Endothelial cell of umbilical vein (primary cell): ENCODE data around the gene PARN. TPM values are rescaled to one million over a fixed set of nuclear protein-coding genes. Genes with fewer than 3 reads are reported as not detected.

Experiments used
- BruUV-seq: library from RNA; stranded (reverse); fragments of 400-500 nt; replicated peaks from 2 replicates; lab custom pipeline; 2021; lab: Mats Ljungman, UMichigan
- CTCF ChIA-PET: fragments of 300-600, 350-600 bp; sonication (Branson Sonifier 250); formaldehyde crosslinking; loops from one replicate; lab custom pipeline; 2021; ENCODE audit warnings: antibody characterized with exemption, inconsistent platforms; lab: Charles Lee
- POLR2A ChIA-PET: fragments of 300-600, 350-600 bp; sonication (Branson Sonifier 250); formaldehyde crosslinking; loops from one replicate; lab custom pipeline; 2021; ENCODE audit warnings: antibody characterized with exemption, inconsistent platforms; lab: Charles Lee
- DNase-seq: peaks from one replicate; pipeline ENCODE4 v3.0.0-alpha.2; 2011; ENCODE audit warnings: low read depth, low spot score
- FAIRE-seq: peaks from 2 replicates; lab custom pipeline; 2011; peaks lifted over from hg19 to GRCh38; lab: Jason Lieb, UNC
- H2AFZ ChIP-seq: 2 replicates; pipeline ENCODE4 v1.6.0; 2012; ENCODE audit warnings: low read depth, low read length, control low read depth, inconsistent platforms
- H3K27ac ChIP-seq: 2 replicates; pipeline ENCODE4 v1.5.1; 2011; ENCODE audit warnings: low read depth, mild to moderate bottlenecking, control low read depth, low read length, moderate library complexity; ENCODE audit not compliant: insufficient read depth
- H3K27me3 ChIP-seq, 2 experiments: 2 replicates each; pipeline versions ENCODE4 v1.6.0 to v1.6.1; 2011; ENCODE audit warnings: low read length in 2 of 2, mixed read lengths in 1 of 2; ENCODE audit not compliant: control insufficient read depth in 2 of 2, insufficient read depth in 2 of 2
- H3K36me3 ChIP-seq, 2 experiments: 2 replicates in 1 of 2; 3 replicates in 1 of 2; pipeline ENCODE4 v1.5.1; 2011; ENCODE audit warnings: low read length in 2 of 2, mild to moderate bottlenecking in 1 of 2, moderate library complexity in 1 of 2; ENCODE audit not compliant: control insufficient read depth in 2 of 2, insufficient read depth in 2 of 2; ENCODE audit errors: extremely low read depth in 1 of 2
- H3K4me1 ChIP-seq: 3 replicates; pipeline ENCODE4 v1.5.1; 2011; ENCODE audit warnings: mild to moderate bottlenecking, low read length; ENCODE audit not compliant: control insufficient read depth, insufficient read depth; ENCODE audit errors: extremely low read depth
- H3K4me2 ChIP-seq: 2 replicates; pipeline ENCODE4 v1.6.1; 2011; ENCODE audit warnings: low read length, control low read depth, mixed read lengths; ENCODE audit not compliant: insufficient read depth
- H3K4me3 ChIP-seq, 3 experiments: fragments of 200-600 bp in 1 of 3; sonication (generic), shearing (Covaris generic) in 1 of 3; replicated peaks in 1 of 3; 2 replicates each; pipeline ENCODE4 v1.5.1; 2011 to 2016; ENCODE audit warnings: control low read depth in 3 of 3, low read length in 3 of 3, mild to moderate bottlenecking in 2 of 3, inconsistent platforms in 1 of 3, low read depth in 1 of 3, moderate library complexity in 1 of 3; ENCODE audit not compliant: insufficient read depth in 1 of 3
- H3K79me2 ChIP-seq: 2 replicates; pipeline ENCODE4 v1.6.0; 2012; ENCODE audit warnings: low read length, inconsistent platforms; ENCODE audit not compliant: control insufficient read depth, insufficient read depth
- H3K9ac ChIP-seq: replicated peaks from 2 replicates; pipeline ENCODE3; 2011; ENCODE audit warnings: low read length, control low read depth; ENCODE audit not compliant: insufficient read depth; ENCODE audit errors: extremely low read depth
- H3K9me1 ChIP-seq: replicated peaks from 3 replicates; pipeline ENCODE4 v1.6.0; 2011; ENCODE audit warnings: mild to moderate bottlenecking, low read length; ENCODE audit not compliant: control insufficient read depth, insufficient read depth; ENCODE audit errors: extremely low read depth
- H3K9me3 ChIP-seq: replicated peaks from 2 replicates; pipeline ENCODE4 v1.5.1; 2012; ENCODE audit warnings: low read length, inconsistent platforms; ENCODE audit not compliant: control insufficient read depth, insufficient read depth
- H4K20me1 ChIP-seq: replicated peaks from 2 replicates; pipeline ENCODE3; 2011; ENCODE audit warnings: mild to moderate bottlenecking, low read length; ENCODE audit not compliant: control insufficient read depth, insufficient read depth; ENCODE audit errors: extremely low read depth
- CTCF ChIP-seq, 2 donors: IDR thresholded peaks; 1 replicate in 1 of 2; 2 replicates in 1 of 2; pipeline ENCODE4 v1.5.1; 2011; ENCODE audit warnings: low read length in 2 of 2, mild to moderate bottlenecking in 2 of 2, moderate library complexity in 2 of 2, control low read depth in 1 of 2, inconsistent platforms in 1 of 2, low read depth in 1 of 2; ENCODE audit not compliant: insufficient read depth in 1 of 2; ENCODE audit errors: extremely low read depth in 1 of 2
- EZH2 ChIP-seq: IDR thresholded peaks from 2 replicates; pipeline ENCODE4 v1.6.1; 2012; ENCODE audit warnings: borderline replicate concordance, low read depth, mild to moderate bottlenecking, moderate library complexity, low read length, inconsistent platforms; ENCODE audit not compliant: severe bottlenecking
- FOS ChIP-seq: IDR thresholded peaks from 2 replicates; pipeline ENCODE4 v1.6.1; 2011; ENCODE audit warnings: mild to moderate bottlenecking, low read length, moderate library complexity, borderline replicate concordance; ENCODE audit not compliant: insufficient read depth
- GATA2 ChIP-seq: IDR thresholded peaks from 2 replicates; pipeline ENCODE4 v1.7.0; 2011; ENCODE audit warnings: low read depth, mild to moderate bottlenecking, moderate library complexity, mixed read lengths, low read length; ENCODE audit not compliant: insufficient read length, insufficient read depth
- JUN ChIP-seq: IDR thresholded peaks from 2 replicates; pipeline ENCODE4 v1.6.1; 2011; ENCODE audit warnings: borderline replicate concordance, low read depth; ENCODE audit not compliant: insufficient read length, insufficient read depth
- MAX ChIP-seq: IDR thresholded peaks from 2 replicates; pipeline ENCODE4 v1.6.1; 2011; ENCODE audit not compliant: insufficient read depth, insufficient read length
- MYC ChIP-seq: IDR thresholded peaks from one replicate; pipeline ENCODE4 v1.6.1; 2011; ENCODE audit warnings: mild to moderate bottlenecking, low read depth, low read length
- POLR2A ChIP-seq: IDR thresholded peaks from 2 replicates; pipeline ENCODE4 v1.6.1; 2012; ENCODE audit warnings: low read depth, mild to moderate bottlenecking, control low read depth, low read length
- POLR2AphosphoS5 ChIP-seq: IDR thresholded peaks from 2 replicates; pipeline ENCODE4 v1.6.1; 2012; ENCODE audit warnings: low read depth, mild to moderate bottlenecking, control low read depth, low read length, moderate library complexity; ENCODE audit not compliant: insufficient read depth
- dilution Hi-C: fragments of 300-500 bp; cut with MboI; formaldehyde crosslinking; loops from one replicate; pipeline ENCODE4 v1.15.0; 2019; ENCODE audit warnings: low sequenced_read_pairs; ENCODE audit not compliant: extremely low pct_ligation_motif_present
- intact Hi-C: fragments of 100-400 bp; cut with micrococcal nuclease; formaldehyde crosslinking; loops from one replicate; pipeline ENCODE4 v1.10.0; 2022
- polyA plus RNA-seq, 4 experiments: library from polyadenylated mRNA; depleted of rRNA in 3 of 4; stranded (reverse) in 3 of 4; unstranded in 1 of 4; fragments of >200 nt; gene quantifications; 2 replicates each; pipeline versions ENCODE4 v1.2.1 to v1.2.3, GENCODE V29; 2011 to 2012; ENCODE audit warnings: missing spikeins in 1 of 4
- total RNA-seq: library from RNA; stranded (reverse); gene quantifications from 2 replicates; pipeline ENCODE4 v1.2.3, GENCODE V29; 2021

Gene PARN
- total and polyA plus RNA-seq, 2 donors (not counting 3 experiments of a cell fraction or from before 2014, with no cell fraction given): 16.9 to 24.6 TPM

GRCh38 chr16:14458576-14458975, 171.5 kb downstream of the PARN start:
- intact Hi-C loops: no loop called here
- CTCF ChIA-PET: interaction anchor here (0.8 to 1.2 kb wide), 3 partner anchors 9 to 89 kb away, joined by 3 to 4 read pairs (median 3); no protein-coding TSS in a partner anchor
- no peaks in the 10 kb centered on the region for H3K9me3 ChIP-seq
- no peak for FAIRE-seq
- H3K27me3 ChIP-seq: no peaks in the 10 kb centered on the region
- no peaks in the 10 kb centered on the region for H3K36me3 ChIP-seq
- H3K9ac ChIP-seq: no peak overlapping the region
- no peak overlapping the region for H3K4me2 ChIP-seq
- dilution Hi-C loops: no loop called here
- TF ChIP-seq JUN (no peak), FOS (no peak), EZH2 (no peak), GATA2 (no peak), POLR2A (no peak), POLR2AphosphoS5 (no peak), MYC (no peak), MAX (no peak), CTCF (IDR thresholded peaks at IDR 0.05; ENCODE audit: extremely low read depth in 1 of 2, insufficient read depth in 1 of 2, low read depth in 1 of 2, low read length in 2 of 2) (no peak)
- no peak overlapping the region for H2AFZ ChIP-seq
- POLR2A ChIA-PET: no interaction called here
- no peak for DNase-seq
- BruUV-seq: no TSS peak
- H3K27ac ChIP-seq: no peak overlapping the region
- no peaks in the 10 kb centered on the region for H3K79me2 ChIP-seq
- no peaks in the 10 kb centered on the region for H3K9me1 ChIP-seq
- no peak overlapping the region for H3K4me3 ChIP-seq
- no peaks in the 10 kb centered on the region for H4K20me1 ChIP-seq
- H3K4me1 ChIP-seq: peaks cover 7% of the 10 kb centered on the region
